ENCODE results near the gene DNAJC10. TPM values are rescaled to one million over a fixed set of nuclear protein-coding genes. Genes with fewer than 3 reads are reported as not detected.

DNAJC10 gene
- total and polyA plus RNA-seq, 9 of the 15 experiments (the other 6 are each of a cell fraction or from before 2014, with no cell fraction given): 9.8 to 77.7 (median 57.3) TPM

- TF ChIP-seq CTCF (IDR thresholded peaks at IDR 0.05 in 2 of 3, conservative IDR thresholded peaks at IDR 0.05 in 1 of 3; ENCODE audit: insufficient read depth in 2 of 3, low read depth in 1 of 3, low read length in 3 of 3): peak; percentile 64 to 72 (median 70)
Observed at GRCh38 chr2:182763311-182763912, 47.4 kb downstream of the DNAJC10 start (continued).

- intact Hi-C loops (cut with micrococcal nuclease): loop anchor here (1.0 to 10.0 kb wide), 3 partner anchors 104 to 582 kb away; no protein-coding TSS in a partner anchor
- BruUV-seq (replicated peaks): no TSS peak
- Histone ChIP-seq H4K20me1 (replicated peaks; ENCODE audit: control insufficient read depth, insufficient read depth, low read length) (no peaks in the 10 kb centered on the region), H3K27ac (ENCODE audit: extremely low read depth, low read depth, low read length) (no peak overlapping the region), H3K4me3 (no peak overlapping the region), H3K36me3 (ENCODE audit: control insufficient read depth, insufficient read depth, low read length) (peaks cover 59% of the 10 kb centered on the region), H3K79me2 (ENCODE audit: control insufficient read depth, insufficient read depth, low read length) (no peaks in the 10 kb centered on the region), H3K4me2 (ENCODE audit: insufficient read depth, low read length) (no peak overlapping the region), H3K9me1 (ENCODE audit: control insufficient read depth, insufficient read depth, low read length) (no peaks in the 10 kb centered on the region), H3K4me1 (replicated peaks in 1 of 2; ENCODE audit: control insufficient read depth in 2 of 2, insufficient read depth in 2 of 2, low read length in 2 of 2) (no peaks in the 10 kb centered on the region), H3K9me3 (replicated peaks; ENCODE audit: control insufficient read depth, insufficient read depth, low read depth, low read length) (no peaks in the 10 kb centered on the region), H3K9ac (ENCODE audit: insufficient read depth in 1 of 2, low read depth in 2 of 2, low read length in 2 of 2) (no peak overlapping the region), H2AFZ (ENCODE audit: low read depth, low read length) (no peak overlapping the region), H3K27me3 (ENCODE audit: control insufficient read depth in 2 of 2, insufficient read depth in 2 of 2, low read length in 2 of 2) (no peaks in the 10 kb centered on the region)
- CTCF ChIA-PET (ENCODE audit: low intra/inter-chr PET ratio): no interaction called here
- DNase-seq (ENCODE audit: extremely low read depth in 1 of 4, low spot score in 3 of 4) (no peak), ATAC-seq (no peak), FAIRE-seq (no peak)
- no peak for TF ChIP-seq NKRF (IDR thresholded peaks at IDR 0.05; ENCODE audit: borderline replicate concordance)
- TF ChIP-seq POLR2G (IDR thresholded peaks at IDR 0.05; ENCODE audit: low read depth, low read length): no peak
- TF ChIP-seq KLF6 (CRISPR knock-in tag; IDR thresholded peaks at IDR 0.05; ENCODE audit: borderline replicate concordance): no peak
- TF ChIP-seq GTF2B (IDR thresholded peaks at IDR 0.05; ENCODE audit: extremely low read depth, insufficient read length): no peak
- TF ChIP-seq NCOA4 (IDR thresholded peaks at IDR 0.05; ENCODE audit: partially characterized antibody): no peak
- no peak for TF ChIP-seq ZNF24 (IDR thresholded peaks at IDR 0.05)
- TF ChIP-seq YY1 (IDR thresholded peaks at IDR 0.05; ENCODE audit: borderline replicate concordance in 1 of 3, control insufficient read depth in 1 of 3, extremely low read depth in 1 of 3, insufficient read depth in 3 of 3, insufficient read length in 1 of 3, insufficient replicate concordance in 2 of 3, low read depth in 1 of 3, low read length in 2 of 3): no peak
- TF ChIP-seq ZKSCAN3 (CRISPR knock-in tag; IDR thresholded peaks at IDR 0.05): no peak
- no peak for TF ChIP-seq FUS (optimal IDR thresholded peaks at IDR 0.05; ENCODE audit: low read depth, low read length)
- no peak for TF ChIP-seq NUFIP1 (IDR thresholded peaks at IDR 0.05; ENCODE audit: partially characterized antibody)
- WGBS (ENCODE audit: insufficient coverage, low coverage, missing lambda C conversion rate): 59% methylated on average over 6 of the region's 6 CpGs
- POLR2A ChIA-PET: interaction anchor here (0.7 to 1.9 kb wide), 2 partner anchors 14 to 219 kb away, joined by 3 to 7 read pairs; no protein-coding TSS in a partner anchor
- in situ Hi-C loops (cut with MboI): loop anchor here (10.0 kb wide), 1 partner anchor 218 kb away; no protein-coding TSS in a partner anchor
Observed at GRCh38 chr2:182766626-182767025, 50.6 kb downstream of the DNAJC10 start.
